H1 (cell line): ENCODE data around the gene CDK4. TPM values are rescaled to one million over a fixed set of nuclear protein-coding genes. Genes with fewer than 3 reads are reported as not detected.

ENCODE experiments used
- CBX5 ChIP-seq: fragments of 300-800, 300-1000 bp; sonication (generic); IDR thresholded peaks from 2 replicates; pipeline ENCODE4 v1.7.1; 2016; ENCODE audit warnings: antibody characterized with exemption, low read length, low read depth
- CBX8 ChIP-seq: fragments of 300-800, 300-1000 bp; sonication (generic); IDR thresholded peaks from 2 replicates; pipeline ENCODE4 v1.7.1; 2016; ENCODE audit warnings: low read depth, low read length, borderline replicate concordance
- CREB1 ChIP-seq: IDR thresholded peaks from 2 replicates; pipeline ENCODE4 v1.6.1; 2012; ENCODE audit warnings: inconsistent platforms
- KDM1A ChIP-seq: fragments of 200-600, 300-600 bp; sonication (generic); IDR thresholded peaks from 2 replicates; pipeline ENCODE4 v1.7.1; 2016; ENCODE audit warnings: mild to moderate bottlenecking, low read length, borderline replicate concordance
- RXRA ChIP-seq: IDR thresholded peaks from 2 replicates; pipeline ENCODE4 v1.6.1; 2011; ENCODE audit warnings: low read depth, mild to moderate bottlenecking, low read length, moderate library complexity; ENCODE audit not compliant: insufficient read depth
- SIN3A ChIP-seq, 2 experiments: IDR thresholded peaks in 1 of 2; conservative IDR thresholded peaks in 1 of 2; 2 replicates each; pipeline ENCODE4 v1.6.1; 2011 to 2012; ENCODE audit warnings: low read length in 2 of 2, improper control_type of control experiment in 1 of 2, low read depth in 1 of 2, mild to moderate bottlenecking in 1 of 2
- SIX5 ChIP-seq: IDR thresholded peaks from 2 replicates; pipeline ENCODE4 v1.6.1; 2011; ENCODE audit warnings: mild to moderate bottlenecking, low read depth, low read length
- SP2 ChIP-seq: IDR thresholded peaks from 2 replicates; pipeline ENCODE4 v1.6.1; 2012; ENCODE audit warnings: mild to moderate bottlenecking, low read length, inconsistent platforms
- TCF12 ChIP-seq: IDR thresholded peaks from 2 replicates; pipeline ENCODE4 v1.6.1; 2011; ENCODE audit warnings: low read depth, mild to moderate bottlenecking, low read length
- TEAD4 ChIP-seq: IDR thresholded peaks from 2 replicates; pipeline ENCODE4 v1.6.1; 2012; ENCODE audit warnings: low read depth, low read length, inconsistent platforms, mixed read lengths
- polyA plus RNA-seq, 7 experiments: library from polyadenylated mRNA; depleted of rRNA in 3 of 7; stranded (reverse) in 5 of 7; unstranded in 2 of 7; fragments of >200 nt in 5 of 7; fragments of 200-250 nt in 2 of 7; gene quantifications; 1 replicate in 5 of 7; 2 replicates in 1 of 7; 4 replicates in 1 of 7; pipeline versions ENCODE4 v1.2.1 to v1.2.3, GENCODE V29; 2011 to 2013; ENCODE audit warnings: missing spikeins in 2 of 7, mixed read lengths in 2 of 7
- total RNA-seq: library from RNA; stranded (reverse); fragmentation: NEBNext Ultra II Directional; extraction: Animal tissue kit (Norgen Biotek cat#: 25700); gene quantifications from 2 replicates; pipeline ENCODE4 v1.2.1, GENCODE V29; 2021
- TF ChIP-seq, protein P1 (sequence below): fragments of 300-600 bp; sonication (generic); IDR thresholded peaks from 2 replicates; pipeline ENCODE4 v1.7.1; 2012; ENCODE audit warnings: low read length, moderate library complexity, mild to moderate bottlenecking, inconsistent platforms; ENCODE audit not compliant: insufficient replicate concordance

CDK4 gene
- total and polyA plus RNA-seq, 2 of the 8 experiments (the other 6 are each of a cell fraction or from before 2014, with no cell fraction given) = 174 to 368 TPM

GRCh38 chr12:57726151-57726883, 25.8 kb downstream of the CDK4 start (continued):
- TF ChIP-seq, protein P1, sequence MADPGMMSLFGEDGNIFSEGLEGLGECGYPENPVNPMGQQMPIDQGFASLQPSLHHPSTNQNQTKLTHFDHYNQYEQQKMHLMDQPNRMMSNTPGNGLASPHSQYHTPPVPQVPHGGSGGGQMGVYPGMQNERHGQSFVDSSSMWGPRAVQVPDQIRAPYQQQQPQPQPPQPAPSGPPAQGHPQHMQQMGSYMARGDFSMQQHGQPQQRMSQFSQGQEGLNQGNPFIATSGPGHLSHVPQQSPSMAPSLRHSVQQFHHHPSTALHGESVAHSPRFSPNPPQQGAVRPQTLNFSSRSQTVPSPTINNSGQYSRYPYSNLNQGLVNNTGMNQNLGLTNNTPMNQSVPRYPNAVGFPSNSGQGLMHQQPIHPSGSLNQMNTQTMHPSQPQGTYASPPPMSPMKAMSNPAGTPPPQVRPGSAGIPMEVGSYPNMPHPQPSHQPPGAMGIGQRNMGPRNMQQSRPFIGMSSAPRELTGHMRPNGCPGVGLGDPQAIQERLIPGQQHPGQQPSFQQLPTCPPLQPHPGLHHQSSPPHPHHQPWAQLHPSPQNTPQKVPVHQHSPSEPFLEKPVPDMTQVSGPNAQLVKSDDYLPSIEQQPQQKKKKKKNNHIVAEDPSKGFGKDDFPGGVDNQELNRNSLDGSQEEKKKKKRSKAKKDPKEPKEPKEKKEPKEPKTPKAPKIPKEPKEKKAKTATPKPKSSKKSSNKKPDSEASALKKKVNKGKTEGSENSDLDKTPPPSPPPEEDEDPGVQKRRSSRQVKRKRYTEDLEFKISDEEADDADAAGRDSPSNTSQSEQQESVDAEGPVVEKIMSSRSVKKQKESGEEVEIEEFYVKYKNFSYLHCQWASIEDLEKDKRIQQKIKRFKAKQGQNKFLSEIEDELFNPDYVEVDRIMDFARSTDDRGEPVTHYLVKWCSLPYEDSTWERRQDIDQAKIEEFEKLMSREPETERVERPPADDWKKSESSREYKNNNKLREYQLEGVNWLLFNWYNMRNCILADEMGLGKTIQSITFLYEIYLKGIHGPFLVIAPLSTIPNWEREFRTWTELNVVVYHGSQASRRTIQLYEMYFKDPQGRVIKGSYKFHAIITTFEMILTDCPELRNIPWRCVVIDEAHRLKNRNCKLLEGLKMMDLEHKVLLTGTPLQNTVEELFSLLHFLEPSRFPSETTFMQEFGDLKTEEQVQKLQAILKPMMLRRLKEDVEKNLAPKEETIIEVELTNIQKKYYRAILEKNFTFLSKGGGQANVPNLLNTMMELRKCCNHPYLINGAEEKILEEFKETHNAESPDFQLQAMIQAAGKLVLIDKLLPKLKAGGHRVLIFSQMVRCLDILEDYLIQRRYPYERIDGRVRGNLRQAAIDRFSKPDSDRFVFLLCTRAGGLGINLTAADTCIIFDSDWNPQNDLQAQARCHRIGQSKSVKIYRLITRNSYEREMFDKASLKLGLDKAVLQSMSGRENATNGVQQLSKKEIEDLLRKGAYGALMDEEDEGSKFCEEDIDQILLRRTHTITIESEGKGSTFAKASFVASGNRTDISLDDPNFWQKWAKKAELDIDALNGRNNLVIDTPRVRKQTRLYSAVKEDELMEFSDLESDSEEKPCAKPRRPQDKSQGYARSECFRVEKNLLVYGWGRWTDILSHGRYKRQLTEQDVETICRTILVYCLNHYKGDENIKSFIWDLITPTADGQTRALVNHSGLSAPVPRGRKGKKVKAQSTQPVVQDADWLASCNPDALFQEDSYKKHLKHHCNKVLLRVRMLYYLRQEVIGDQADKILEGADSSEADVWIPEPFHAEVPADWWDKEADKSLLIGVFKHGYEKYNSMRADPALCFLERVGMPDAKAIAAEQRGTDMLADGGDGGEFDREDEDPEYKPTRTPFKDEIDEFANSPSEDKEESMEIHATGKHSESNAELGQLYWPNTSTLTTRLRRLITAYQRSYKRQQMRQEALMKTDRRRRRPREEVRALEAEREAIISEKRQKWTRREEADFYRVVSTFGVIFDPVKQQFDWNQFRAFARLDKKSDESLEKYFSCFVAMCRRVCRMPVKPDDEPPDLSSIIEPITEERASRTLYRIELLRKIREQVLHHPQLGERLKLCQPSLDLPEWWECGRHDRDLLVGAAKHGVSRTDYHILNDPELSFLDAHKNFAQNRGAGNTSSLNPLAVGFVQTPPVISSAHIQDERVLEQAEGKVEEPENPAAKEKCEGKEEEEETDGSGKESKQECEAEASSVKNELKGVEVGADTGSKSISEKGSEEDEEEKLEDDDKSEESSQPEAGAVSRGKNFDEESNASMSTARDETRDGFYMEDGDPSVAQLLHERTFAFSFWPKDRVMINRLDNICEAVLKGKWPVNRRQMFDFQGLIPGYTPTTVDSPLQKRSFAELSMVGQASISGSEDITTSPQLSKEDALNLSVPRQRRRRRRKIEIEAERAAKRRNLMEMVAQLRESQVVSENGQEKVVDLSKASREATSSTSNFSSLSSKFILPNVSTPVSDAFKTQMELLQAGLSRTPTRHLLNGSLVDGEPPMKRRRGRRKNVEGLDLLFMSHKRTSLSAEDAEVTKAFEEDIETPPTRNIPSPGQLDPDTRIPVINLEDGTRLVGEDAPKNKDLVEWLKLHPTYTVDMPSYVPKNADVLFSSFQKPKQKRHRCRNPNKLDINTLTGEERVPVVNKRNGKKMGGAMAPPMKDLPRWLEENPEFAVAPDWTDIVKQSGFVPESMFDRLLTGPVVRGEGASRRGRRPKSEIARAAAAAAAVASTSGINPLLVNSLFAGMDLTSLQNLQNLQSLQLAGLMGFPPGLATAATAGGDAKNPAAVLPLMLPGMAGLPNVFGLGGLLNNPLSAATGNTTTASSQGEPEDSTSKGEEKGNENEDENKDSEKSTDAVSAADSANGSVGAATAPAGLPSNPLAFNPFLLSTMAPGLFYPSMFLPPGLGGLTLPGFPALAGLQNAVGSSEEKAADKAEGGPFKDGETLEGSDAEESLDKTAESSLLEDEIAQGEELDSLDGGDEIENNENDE = no peak
- TF ChIP-seq SIX5 (no peak), CBX8 (no peak), RXRA (no peak), CBX5 (no peak), CREB1 (no peak), KDM1A (no peak), TEAD4 (no peak), SIN3A (conservative IDR thresholded peaks at IDR 0.05 in 1 of 2, IDR thresholded peaks at IDR 0.05 in 1 of 2; ENCODE audit: low read depth in 1 of 2, low read length in 2 of 2) (peak; percentile 42 to 82; a peak in 1 of 4 replicates), TCF12 (no peak), SP2 (no peak)
